HS-27A (cell line): ENCODE data around the gene GJC1.

Experiments used
- DNase-seq: peaks from one replicate; pipeline ENCODE4 v3.0.0-alpha.2; 2012; ENCODE audit warnings: low read depth, missing footprints

GJC1 gene

DNA sequence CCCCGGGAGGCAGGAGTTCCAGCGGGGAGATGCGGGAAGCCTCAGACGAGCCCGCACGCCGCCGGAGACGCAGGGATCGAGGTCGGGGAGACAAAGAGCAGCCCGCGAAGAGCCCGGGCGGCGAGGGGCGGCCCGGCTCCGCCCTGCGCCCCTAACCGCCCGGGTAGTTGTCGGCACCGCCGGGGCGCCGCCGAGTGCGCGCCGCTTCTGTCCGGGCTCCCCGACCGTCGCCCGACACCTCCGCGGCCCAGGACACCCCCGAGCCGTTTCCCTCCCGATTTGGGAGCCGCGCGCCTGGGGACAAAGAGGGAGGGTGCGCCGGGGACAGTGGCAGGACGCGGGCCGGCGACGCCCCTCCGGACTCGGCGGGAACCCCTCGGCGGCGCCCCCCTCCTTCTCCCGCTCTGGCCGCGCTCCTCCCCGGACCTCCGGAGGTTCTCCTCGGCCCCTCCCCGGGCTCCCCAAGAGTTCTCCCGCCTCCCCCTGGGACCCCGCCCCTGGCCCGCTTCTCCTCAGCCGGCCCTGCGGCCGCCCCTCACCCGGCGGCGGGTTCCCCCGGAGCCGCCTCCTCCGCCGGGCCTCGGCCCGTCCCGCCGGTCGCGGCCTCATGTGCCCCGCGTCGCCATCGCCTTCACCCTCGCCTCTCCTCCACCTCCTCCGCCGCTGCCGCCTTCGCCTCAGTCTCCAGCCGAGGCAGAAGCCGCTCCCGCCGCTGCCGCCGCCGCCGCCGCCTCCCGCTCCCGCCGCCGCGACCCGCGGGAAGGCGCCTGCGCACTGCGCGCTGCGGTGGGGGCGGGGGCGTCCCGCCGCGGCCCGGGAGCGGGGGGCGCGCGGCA lies at the start of gene GJC1:
GJC1 (minus strand) TSS at position 765 of the 836 bp plus-strand sequence. CDS start 24,470 bp downstream, outside the sequence.
- DNase-seq: no peak

DNA sequence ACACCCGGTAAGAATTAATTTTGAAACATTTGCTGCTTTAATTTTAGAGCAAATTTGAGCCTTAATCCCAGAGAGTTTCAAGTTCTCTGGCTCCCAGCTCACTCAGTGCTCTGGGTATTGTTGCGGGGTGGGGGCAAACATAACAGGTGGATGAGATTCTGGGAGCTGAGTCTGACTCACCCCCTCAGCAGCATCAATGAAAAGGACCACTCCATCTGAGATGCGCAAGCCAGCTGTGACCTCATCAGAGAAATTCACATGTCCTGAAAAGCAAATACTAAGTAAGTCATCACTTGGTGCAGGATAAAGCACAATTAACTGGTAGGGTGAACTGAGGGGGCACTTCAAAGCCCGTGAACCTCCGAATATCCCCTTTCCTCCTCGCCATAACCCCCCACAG lies 49.3 kb upstream of the GJC1 start:
- no peak for DNase-seq

DNA sequence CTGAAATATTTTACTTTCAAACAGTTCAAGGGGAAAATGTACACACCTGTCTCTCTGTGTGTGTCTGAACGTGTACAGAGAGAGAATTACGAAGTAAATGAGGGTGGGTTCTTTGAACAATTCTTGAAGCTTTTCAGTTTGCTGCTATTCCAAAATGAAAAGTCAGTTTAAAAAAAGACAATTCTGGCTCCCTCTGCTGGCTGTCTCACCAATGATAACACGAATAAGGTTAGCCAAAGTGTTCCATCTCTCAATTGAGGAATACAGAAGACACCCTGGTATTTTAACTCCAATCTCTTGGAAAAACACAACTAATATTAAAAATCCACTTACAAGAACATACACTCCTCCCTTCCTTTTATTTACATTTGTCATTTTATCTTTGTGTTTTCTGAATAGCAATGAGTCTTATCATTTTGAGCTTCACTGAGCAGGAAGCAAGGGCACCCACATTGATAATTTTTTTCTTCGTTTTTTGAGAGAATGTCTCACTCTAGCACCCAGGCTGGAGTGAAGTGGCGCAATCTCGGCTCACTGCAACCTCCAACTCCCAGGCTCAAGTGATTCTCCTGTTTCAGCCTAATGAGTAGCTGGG lies 48.6 kb upstream of the GJC1 start:
- DNase-seq: no peak

DNA sequence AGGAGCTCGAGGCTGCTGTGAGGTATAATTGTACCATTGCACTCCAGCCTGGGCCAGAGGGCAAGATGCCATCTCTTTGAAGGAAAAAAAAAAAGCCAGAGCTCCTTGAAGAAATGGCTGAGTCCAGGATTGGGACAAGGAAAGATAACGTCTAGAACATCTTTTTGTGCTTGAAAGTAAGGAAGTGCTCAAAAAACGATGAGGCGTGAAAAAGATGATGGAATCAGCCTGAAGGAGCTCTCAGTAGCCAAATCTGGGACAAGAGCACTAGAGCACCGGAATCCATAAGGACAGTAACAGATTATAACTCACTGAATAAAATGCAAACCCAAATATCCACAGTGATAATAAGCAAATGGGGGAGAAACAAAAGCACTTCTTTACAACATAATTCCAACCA lies 47.0 kb upstream of the GJC1 start:
- DNase-seq: no peak

DNA sequence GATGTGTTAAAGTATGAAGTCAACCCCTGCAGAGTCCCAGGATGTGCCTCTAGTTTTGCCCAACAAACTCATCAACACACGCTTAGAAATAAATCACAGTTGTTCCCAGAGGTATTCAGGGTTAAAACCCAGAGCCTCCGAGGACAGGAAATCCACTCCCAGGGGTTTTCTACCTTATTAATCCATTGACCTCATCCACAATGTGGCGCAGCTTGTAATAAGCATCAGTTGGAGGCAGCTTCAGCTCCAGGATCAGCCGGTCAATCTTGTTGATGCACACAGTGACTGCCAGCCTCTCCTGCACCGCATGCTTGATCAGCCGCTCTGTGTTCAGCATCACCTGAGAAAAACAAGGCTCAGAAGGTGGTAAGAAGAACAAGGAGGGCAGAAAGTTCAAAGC lies 45.7 kb upstream of the GJC1 start:
- DNase-seq: no peak

DNA sequence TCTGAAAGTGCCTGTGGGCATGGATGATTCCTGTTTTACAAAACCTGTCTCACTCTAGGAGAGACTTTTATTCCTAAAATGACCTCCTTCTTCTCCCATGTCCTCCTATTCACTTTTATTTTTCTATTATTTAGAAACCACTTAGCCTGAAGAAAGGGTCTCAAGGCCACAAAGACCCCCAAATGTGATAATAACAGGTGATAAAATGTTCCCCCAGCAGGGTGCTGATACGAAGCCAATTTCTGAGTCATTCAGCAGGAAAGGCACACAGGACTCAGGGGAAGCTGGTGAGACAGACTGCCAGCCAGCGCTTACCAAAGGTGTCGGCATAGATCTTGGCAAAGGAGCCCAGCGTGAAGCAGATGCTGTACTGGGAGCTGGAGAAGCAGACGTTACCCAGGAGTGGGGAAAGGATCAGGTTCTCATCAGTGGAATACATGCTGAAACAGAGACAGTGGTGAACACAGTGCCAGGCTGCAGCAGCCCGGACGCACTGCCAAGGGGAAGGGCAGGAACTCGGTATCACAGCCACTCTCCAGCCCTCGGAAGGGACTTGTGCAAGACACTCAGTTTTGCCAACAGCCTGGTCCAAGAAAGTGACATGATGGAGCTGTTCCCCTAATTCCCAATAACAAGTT lies 42.2 kb upstream of the GJC1 start:
- no peak for DNase-seq

DNA sequence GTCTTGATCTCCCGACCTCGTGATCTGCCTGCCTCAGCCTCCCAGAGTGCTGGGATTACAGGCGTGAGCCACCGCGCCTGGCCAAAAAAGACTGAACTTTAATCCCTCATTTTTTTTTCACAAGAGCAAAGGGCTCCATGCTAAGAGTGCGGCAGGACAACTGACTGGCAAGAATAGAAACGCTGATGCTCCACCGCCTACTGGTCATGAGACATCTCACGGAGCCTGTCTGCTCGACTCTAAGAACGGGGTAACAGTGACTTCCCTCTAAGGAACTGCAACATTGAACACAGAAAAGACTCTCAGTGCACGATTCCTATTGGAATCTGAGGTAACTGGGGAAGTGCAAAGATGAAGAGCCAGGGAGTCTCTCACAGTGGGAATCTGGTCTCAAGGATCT lies 41.5 kb upstream of the GJC1 start:
- DNase-seq: no peak

DNA sequence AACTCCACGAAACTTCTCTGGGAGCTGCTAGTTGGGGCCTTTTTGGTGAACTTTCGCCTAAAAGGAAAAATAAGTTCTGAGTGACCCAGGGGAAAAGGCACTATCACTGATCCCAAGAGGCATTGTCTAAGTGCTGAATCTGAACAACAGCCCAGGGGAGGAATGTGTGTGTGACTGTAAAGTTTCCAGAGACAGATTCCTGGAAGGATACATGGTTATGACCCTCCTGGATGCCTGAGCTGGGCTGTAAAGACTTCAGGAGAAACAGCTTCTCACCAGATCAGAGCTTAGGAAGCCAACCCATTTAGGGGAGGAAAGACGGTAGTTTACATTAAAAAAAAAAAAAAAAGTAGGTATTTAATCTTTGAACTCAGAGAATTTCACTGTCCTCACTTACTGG lies 37.8 kb upstream of the GJC1 start:
- DNase-seq: no peak

DNA sequence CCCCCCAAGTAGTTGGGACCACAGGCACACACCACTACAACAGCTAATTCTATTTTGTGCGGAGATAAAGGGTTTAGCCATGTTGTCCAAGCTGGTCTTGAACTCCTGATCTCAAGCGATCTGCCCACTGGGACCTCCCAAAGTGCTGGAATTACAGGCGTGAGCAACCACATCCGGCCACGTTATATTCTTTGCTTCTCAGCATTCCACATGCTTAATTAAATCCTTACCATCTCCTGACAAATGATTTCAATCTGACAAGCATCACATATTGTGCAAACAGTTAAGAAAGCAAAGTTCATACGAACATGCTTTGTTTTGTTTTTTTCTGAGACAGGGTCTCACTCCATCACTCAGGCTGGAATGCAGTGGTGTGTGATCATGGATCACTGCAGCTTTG lies 35.8 kb upstream of the GJC1 start:
- DNase-seq: no peak

DNA sequence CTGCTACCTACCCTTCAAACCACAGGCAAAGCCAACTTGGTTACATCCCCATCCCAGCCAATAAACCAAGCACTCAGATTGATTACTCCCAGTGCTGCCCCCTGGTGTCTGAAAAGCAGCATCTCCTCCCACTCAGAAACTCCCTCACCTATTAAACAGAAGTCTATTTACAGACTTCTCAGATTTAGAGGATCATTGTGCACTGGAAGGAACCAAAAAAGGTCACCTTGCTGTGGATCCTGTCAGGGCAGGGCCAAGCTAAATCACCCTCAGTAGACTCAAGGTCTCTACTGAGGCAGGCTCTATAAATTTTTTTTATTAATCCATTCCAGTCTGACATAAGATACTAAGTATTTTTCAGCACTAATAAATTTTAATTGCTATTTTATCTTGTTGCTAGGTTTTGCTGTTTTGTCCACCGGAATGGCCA lies 35.2 kb upstream of the GJC1 start:
- peak; percentile 11 for DNase-seq

DNA sequence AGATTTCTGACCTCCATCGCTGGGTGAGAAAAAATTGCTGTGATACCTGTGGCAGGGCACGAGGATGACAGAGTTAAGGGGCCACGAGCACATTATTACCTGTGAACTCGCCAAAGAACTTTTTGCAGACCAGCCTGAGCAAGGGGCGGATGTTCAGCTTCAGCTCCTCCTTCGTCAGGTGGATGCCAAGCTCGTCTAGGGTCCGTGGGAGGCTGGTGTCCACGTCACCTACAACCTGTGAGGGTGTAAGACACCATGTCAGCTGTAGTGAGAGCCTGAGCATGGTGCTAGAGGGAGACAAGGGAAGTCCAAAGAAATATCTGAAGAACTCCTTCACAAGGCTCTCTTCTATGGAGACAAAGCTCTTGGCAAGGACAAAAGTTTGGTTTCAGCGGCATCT lies 34.7 kb upstream of the GJC1 start:
- DNase-seq: no peak

DNA sequence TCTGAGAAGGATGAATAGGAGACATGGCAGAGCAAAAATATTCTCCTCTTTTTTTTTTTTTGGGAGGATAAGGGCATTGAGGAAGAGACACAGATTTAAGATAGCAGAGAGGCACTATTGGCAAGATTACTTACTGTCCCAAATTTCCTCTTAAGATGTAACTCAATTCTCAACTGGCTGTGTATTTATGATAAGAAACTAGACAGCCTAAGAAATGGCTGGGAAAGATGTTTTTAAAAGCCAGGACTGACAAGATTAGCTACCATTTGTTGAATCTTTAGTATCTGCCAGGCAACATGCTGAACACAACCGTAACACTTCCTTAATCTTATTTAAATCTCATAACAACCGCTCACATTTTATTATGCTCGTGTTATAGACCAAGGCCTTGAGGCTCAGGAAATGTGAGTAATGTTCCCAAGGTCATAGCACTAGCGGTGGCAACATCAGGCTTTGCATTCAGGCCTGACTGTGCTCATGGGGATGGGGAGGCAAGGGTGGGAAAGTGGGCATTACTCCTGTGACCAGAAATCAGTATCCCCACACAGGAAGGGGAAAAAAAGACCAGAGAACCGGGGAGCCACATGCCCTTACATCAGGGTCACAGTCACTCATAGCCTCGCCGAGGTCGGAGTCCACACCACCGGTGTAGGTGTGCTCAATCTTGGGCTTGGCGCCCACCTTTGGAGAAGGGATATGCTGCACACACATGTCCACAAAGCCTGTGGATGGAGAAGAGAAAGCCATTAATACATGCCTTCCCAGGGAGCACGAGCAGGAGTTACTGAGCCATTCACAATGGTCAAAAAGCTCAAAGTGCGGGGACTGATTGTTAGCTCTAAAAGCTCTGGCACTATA lies 33.2 kb upstream of the GJC1 start:
- no peak for DNase-seq

DNA sequence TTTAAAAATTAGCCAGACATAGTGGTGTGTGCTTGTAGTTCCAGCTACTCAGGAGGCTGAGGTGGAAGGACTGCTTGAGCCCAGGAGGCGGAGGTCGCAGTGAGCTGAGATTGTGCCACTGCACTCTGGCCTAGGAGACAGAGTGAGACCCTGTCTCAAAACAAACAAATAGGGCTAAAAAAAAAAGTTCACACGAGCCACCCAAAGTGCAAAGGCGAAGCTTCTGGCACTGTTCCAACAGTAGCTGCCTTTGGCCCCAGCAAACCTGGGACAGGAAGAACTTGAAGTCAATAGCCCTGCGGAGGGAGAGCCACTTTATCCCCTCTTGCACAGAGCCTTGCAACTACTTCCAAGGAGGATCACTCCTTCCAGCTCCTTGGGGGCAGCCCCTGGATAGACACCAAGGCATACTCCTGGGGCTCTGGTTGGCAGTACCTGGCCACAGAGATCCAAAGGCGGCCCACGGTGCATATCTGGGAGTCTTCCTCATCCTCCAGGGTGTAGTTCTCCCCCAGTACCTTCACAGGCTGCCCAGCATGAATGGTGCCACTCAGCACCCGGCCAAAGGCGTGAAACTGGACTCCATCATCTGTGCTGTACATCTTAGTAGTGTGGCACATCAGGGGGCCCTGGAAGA lies 32.3 kb upstream of the GJC1 start:
- no peak for DNase-seq

DNA sequence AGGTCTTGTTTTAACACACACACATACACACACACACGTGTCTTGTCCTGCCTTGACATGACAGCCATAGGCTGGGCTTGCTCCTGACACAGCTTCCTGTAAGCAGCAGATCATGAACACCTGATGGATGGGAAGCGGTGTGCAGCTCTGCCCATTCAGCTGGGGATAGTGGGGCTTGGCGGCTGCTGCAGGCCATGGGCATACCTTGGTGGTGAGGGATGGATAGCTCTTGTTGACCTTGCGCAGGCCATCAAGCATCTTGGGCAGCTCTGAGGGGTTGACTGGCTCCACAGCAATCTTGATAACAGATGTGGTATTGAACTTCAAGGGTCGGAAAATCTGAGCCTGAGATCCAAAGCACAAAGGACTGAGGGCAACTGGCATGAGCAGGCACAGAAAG lies 29.6 kb upstream of the GJC1 start:
- no peak for DNase-seq

DNA sequence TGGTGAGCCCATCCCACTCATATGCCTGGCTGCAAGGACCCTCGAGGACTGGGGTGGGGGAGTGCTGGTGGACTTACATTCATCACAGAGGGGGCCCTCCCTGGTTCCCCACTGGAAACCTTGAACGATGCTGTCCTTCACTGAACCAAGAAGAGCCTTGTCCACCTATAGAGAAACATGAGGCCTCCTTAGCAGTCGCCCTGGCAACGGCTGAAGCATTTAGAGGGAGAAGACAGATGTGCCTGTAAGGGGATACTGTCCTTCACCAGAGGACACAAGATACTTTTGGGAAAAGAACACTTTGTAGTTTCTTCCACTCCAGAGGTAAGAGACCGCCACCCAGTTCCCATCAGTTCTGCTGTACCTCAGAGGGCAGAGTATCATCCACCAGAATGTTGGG lies 24.1 kb upstream of the GJC1 start:
- DNase-seq: no peak

DNA sequence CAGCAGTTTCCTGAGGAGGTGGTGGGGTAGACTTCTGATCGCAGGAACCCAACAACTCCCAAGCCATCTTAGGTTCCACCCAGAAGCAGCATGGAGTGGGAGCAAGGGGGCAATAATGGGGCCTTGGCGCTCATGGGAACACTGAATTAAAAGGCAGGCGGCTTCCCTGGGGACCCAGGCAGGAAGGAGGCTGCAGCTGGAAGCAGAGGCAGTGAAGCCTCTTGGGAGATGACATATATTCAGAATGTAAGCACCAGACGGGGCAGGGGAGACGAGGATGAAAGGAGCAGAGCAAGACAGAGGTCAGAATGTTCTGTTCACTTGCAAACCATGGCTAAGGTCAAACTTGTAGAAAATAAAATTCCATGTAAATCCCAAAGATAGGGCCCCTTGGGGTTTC lies 20.5 kb upstream of the GJC1 start:
- no peak for DNase-seq

DNA sequence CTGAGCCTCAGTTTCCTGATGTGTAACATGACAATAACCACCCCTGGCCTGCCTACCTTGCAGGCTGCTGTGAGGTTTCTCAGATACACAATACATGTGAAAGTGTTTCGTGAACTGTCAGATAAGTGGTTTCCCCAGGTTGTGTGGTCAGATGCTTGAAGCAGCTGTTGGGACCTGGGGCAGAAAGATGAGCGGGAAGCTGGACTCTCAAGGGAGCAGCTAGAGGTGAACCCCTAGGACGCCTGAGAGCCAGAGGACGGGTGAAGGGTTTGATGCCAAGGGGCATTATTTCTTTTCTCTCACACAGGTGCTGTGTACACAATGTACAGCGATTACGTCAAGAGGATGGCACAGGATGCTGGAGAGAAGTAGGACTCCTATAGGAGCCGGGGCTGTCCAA lies 19.9 kb upstream of the GJC1 start:
- no peak for DNase-seq

DNA sequence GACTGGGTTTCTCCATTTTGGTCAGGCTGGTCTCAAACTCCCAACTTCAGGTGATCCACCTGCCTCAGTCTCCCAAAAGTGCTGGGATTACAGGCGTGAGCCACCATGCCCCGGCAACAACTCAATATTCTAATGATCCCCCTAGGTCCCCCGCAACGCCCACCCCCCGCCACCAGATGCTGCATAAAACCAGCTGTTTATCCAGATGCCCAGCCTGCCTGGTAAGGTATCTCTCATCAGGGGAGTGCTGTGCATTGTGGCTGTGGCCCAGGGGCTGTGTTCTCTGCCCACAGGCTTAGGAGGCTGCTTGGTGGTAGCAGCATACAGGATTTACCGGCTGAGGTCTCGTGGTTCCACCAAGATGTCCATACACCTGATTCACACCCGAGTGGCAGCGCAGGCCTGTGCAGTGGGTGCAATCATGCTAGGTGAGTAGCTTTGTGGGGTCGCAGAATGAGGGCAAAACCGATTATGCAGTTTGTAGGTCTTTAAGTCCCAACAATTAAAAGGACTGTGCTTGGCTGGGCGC lies 18.9 kb upstream of the GJC1 start:
- DNase-seq: no peak

DNA sequence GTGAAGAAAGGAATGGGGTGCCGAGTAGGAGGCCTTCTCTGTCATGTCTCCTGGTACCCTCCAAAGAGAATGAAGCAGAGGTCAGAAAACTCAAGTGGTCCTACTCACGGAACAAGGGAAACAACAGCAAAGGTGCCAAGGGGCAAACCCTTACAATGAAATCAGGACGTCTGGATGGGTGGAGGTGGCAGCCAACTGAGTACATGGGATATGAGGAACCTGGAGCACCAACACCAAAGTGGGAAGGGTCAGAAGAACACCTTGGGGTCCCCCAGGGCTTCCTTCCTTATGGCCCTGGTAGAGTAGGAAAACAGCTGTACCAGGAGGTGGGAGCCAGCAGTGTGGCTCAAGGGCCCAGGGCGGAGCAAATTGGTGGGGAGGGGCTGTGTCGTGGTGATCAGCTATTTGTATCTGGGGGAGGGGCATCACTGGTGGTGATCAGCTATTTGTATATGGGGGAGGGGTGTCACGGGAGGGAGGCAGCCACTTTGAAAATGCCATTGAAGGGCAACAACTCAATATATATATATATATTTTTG lies 18.2 kb upstream of the GJC1 start:
- DNase-seq: no peak

DNA sequence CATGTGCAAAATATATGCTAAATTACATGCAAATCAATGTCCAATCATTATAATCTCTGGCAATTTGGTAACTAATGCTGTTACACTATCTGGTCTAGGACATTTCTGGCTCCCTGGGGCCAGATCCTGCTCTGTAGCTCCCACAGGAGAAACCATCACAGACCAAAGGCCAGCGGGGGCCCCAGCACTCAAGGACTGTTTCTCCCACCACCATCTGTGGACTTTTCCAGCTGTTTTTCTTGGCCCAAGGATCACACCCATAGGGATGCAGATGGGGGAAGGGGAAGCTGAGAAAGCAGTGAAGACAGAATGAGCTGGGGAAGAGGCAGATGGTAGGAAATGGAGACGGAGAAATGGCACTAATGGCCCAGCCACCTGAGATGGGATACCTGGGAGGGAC lies 17.5 kb upstream of the GJC1 start, which contains the start of gene HIGD1B:
HIGD1B (plus strand) TSS at position 298 of the 400 bp plus-strand sequence. CDS start 270 bp downstream, outside the sequence.
- no peak for DNase-seq

DNA sequence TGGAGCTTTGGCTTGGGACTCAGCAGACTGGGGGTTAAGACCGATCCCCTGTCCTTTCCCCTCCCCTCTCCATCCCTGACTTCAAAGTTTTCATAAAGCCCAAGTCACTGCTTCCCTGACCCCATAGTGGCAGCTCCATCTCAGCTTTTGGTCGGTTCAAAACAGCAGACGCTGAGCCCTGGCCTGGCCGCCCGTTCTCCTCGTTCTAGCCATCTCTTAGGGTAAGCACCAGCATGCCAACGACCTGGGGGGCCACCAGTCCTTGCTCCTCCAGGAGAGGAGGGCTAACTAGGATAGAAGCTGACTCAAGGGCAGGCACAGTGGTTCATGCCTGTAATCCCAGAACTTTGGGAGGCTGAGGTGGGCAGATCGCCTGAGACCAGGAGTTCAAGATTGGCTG lies 16.1 kb upstream of the GJC1 start:
- no peak for DNase-seq
